Measurements from ENCODE around the gene KEL. TPM values are rescaled to one million over a fixed set of nuclear protein-coding genes. Genes with fewer than 3 reads are reported as not detected.

The KEL gene
- polyA plus RNA-seq, 2 donors = 0.61 to 1.7 TPM

- Histone ChIP-seq H3K36me3 (ENCODE audit: control insufficient read depth in 2 of 2, insufficient read depth in 2 of 2, low read length in 1 of 2) (no peaks in the 10 kb centered on the region), H3K9me3 (ENCODE audit: control insufficient read depth in 2 of 2, insufficient read depth in 1 of 2, low read depth in 1 of 2, low read length in 1 of 2) (no peaks in the 10 kb centered on the region), H3K4me1 (ENCODE audit: control insufficient read depth in 2 of 2, insufficient read depth in 2 of 2, low read length in 1 of 2) (no peaks in the 10 kb centered on the region), H3K27ac (ENCODE audit: low read depth in 2 of 2, low read length in 1 of 2) (no peak overlapping the region), H3K4me3 (ENCODE audit: low read depth in 1 of 2, low read length in 2 of 2) (no peak overlapping the region), H3K27me3 (ENCODE audit: control insufficient read depth in 1 of 2, insufficient read depth in 2 of 2, low read length in 2 of 2) (no peaks in the 10 kb centered on the region)
- 93% methylated on average over 2 of the region's 2 CpGs for WGBS, 2 donors
Measured at GRCh38 chr7:142918901-142919300, 43.3 kb downstream of the KEL start.

DNA sequence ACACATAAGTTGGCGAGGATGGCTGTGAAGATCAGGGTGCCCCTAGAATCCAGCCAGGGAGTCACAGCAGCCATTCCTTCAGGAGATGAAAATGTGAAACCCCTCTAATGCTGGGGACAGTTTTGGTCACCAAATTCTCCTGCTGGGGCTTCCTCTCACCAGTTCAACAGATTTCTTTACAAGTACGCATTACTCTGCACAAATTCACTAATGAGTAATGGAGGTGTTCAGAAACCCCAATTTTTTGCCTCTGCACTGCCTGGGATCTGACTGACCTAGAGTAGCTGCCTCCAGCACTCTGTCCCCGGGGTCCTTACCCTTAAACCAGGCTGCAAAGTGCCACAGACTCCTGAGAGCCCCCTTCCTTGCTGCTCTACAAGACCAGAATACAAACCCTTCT lies 44.7 kb downstream of the KEL start:
- H3K27ac ChIP-seq (ENCODE audit: low read depth in 2 of 2, low read length in 1 of 2) = no peak overlapping the region
- 78% methylated on average over 3 of the region's 3 CpGs for WGBS, 2 donors
- no peak overlapping the region for H3K4me3 ChIP-seq (ENCODE audit: low read depth in 1 of 2, low read length in 2 of 2)
- no peaks in the 10 kb centered on the region for H3K27me3 ChIP-seq (ENCODE audit: control insufficient read depth in 1 of 2, insufficient read depth in 2 of 2, low read length in 2 of 2)
- H3K9me3 ChIP-seq (ENCODE audit: control insufficient read depth in 2 of 2, insufficient read depth in 1 of 2, low read depth in 1 of 2, low read length in 1 of 2) = no peaks in the 10 kb centered on the region
- H3K36me3 ChIP-seq (ENCODE audit: control insufficient read depth in 2 of 2, insufficient read depth in 2 of 2, low read length in 1 of 2) = no peaks in the 10 kb centered on the region
- H3K4me1 ChIP-seq (ENCODE audit: control insufficient read depth in 2 of 2, insufficient read depth in 2 of 2, low read length in 1 of 2) = no peaks in the 10 kb centered on the region

DNA sequence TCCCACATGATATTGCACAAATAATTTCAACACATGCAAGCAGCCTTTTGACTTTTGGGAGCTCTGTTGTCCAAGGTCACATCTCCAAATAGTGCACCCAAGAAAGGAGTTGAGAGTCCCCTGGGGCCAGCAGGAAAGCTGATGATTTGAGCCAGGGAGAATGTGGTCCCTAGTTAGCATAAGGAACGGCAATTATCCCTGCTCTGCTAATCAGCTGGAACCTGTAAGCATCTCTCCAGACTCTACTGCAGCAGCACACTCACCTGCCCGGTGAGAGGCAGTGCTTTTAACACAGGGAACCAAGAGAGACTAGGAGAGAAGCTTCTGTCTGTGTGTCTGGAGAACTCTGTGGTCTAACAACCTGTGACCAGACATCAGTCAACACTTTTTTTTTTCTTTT lies 45.7 kb downstream of the KEL start:
- no peak overlapping the region for H3K4me3 ChIP-seq (ENCODE audit: low read depth in 1 of 2, low read length in 2 of 2)
- H3K9me3 ChIP-seq (ENCODE audit: control insufficient read depth in 2 of 2, insufficient read depth in 1 of 2, low read depth in 1 of 2, low read length in 1 of 2) = no peaks in the 10 kb centered on the region
- H3K27ac ChIP-seq (ENCODE audit: low read depth in 2 of 2, low read length in 1 of 2) = no peak overlapping the region
- no peaks in the 10 kb centered on the region for H3K4me1 ChIP-seq (ENCODE audit: control insufficient read depth in 2 of 2, insufficient read depth in 2 of 2, low read length in 1 of 2)
- H3K36me3 ChIP-seq (ENCODE audit: control insufficient read depth in 2 of 2, insufficient read depth in 2 of 2, low read length in 1 of 2) = no peaks in the 10 kb centered on the region
- H3K27me3 ChIP-seq (ENCODE audit: control insufficient read depth in 1 of 2, insufficient read depth in 2 of 2, low read length in 2 of 2) = no peaks in the 10 kb centered on the region
- WGBS, 2 donors = 55 to 65% methylated on average over 2 of the region's 2 CpGs

DNA sequence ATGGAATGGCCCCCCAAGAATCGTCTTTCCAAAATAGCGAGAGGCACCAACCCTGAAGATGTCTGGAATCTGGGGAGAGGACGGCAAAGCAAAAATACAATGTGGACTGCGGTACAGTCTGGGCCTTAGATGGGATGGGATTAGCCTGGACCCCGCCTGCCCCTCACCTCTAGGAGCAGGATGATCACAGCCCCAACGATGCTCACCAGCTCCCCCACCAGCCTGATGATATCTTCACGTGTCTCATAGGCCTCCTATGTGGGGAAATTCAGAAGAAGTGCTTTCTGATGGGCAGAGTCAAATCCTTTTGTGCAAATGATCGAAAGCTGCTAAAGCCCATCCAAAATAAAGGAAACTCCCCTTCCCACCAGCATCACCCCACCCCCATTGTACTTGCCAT lies 46.8 kb downstream of the KEL start:
- H3K36me3 ChIP-seq (ENCODE audit: control insufficient read depth in 2 of 2, insufficient read depth in 2 of 2, low read length in 1 of 2) = no peaks in the 10 kb centered on the region
- no peaks in the 10 kb centered on the region for H3K9me3 ChIP-seq (ENCODE audit: control insufficient read depth in 2 of 2, insufficient read depth in 1 of 2, low read depth in 1 of 2, low read length in 1 of 2)
- WGBS, 2 donors = 87% methylated on average over 8 of the region's 8 CpGs
- H3K27ac ChIP-seq (ENCODE audit: low read depth in 2 of 2, low read length in 1 of 2) = no peak overlapping the region
- H3K4me1 ChIP-seq (ENCODE audit: control insufficient read depth in 2 of 2, insufficient read depth in 2 of 2, low read length in 1 of 2) = no peaks in the 10 kb centered on the region
- H3K27me3 ChIP-seq (ENCODE audit: control insufficient read depth in 1 of 2, insufficient read depth in 2 of 2, low read length in 2 of 2) = no peaks in the 10 kb centered on the region
- H3K4me3 ChIP-seq (ENCODE audit: low read depth in 1 of 2, low read length in 2 of 2) = no peak overlapping the region

DNA sequence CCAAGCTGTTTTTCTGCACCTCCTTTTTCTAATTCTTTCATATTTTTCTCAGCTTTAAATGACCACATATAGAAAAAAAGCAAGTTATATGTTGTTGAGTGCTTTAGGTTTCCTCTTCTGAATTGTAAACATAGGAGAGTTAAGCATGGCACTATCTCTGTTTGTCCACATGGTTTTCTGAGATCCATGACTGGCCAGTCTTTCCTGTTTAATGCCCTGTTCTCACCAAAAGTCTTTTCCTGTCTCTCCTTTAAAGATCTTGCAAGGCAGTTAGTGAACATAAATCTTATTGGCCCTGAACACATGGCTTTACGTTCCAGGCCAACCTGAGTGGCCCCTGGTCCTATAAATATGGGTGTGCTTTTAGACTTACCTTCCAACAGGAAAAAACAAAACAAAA lies 48.0 kb downstream of the KEL start:
- H3K36me3 ChIP-seq (ENCODE audit: control insufficient read depth in 2 of 2, insufficient read depth in 2 of 2, low read length in 1 of 2) = no peaks in the 10 kb centered on the region
- peaks cover 0 to 4% of the 10 kb centered on the region in 2 donors for H3K4me1 ChIP-seq (ENCODE audit: control insufficient read depth in 2 of 2, insufficient read depth in 2 of 2, low read length in 1 of 2)
- no peaks in the 10 kb centered on the region for H3K9me3 ChIP-seq (ENCODE audit: control insufficient read depth in 2 of 2, insufficient read depth in 1 of 2, low read depth in 1 of 2, low read length in 1 of 2)
- H3K27me3 ChIP-seq (ENCODE audit: control insufficient read depth in 1 of 2, insufficient read depth in 2 of 2, low read length in 2 of 2) = no peaks in the 10 kb centered on the region
- no peak overlapping the region for H3K27ac ChIP-seq (ENCODE audit: low read depth in 2 of 2, low read length in 1 of 2)
- 51 to 60% methylated on average over 1 of the region's 1 CpG for WGBS, 2 donors
- no peak overlapping the region for H3K4me3 ChIP-seq (ENCODE audit: low read depth in 1 of 2, low read length in 2 of 2)

DNA sequence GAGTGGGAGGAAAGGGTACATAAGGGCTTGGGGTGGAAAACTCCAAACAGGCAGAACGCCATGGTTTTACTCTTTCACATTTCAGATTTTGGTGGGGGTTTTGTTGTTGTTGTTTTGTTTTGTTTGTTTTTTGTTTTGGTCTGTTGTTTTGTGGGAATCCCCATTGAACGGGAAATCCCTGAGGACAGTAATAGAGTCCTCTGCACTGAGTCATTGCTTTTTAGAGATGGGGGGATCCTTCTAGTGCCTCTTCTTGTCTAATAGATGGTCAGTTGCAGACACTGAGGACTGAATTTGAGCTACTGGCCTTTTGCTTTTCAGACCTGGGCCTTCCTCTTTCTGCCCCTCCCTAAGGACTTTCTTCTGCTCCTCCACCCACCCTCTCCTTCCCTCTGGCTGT lies 48.6 kb downstream of the KEL start:
- no peaks in the 10 kb centered on the region for H3K36me3 ChIP-seq (ENCODE audit: control insufficient read depth in 2 of 2, insufficient read depth in 2 of 2, low read length in 1 of 2)
- no peak overlapping the region for H3K27ac ChIP-seq (ENCODE audit: low read depth in 2 of 2, low read length in 1 of 2)
- 66 to 82% methylated on average over 2 of the region's 2 CpGs for WGBS, 2 donors
- H3K4me1 ChIP-seq (ENCODE audit: control insufficient read depth in 2 of 2, insufficient read depth in 2 of 2, low read length in 1 of 2) = peaks cover 0 to 4% of the 10 kb centered on the region in 2 donors
- no peaks in the 10 kb centered on the region for H3K9me3 ChIP-seq (ENCODE audit: control insufficient read depth in 2 of 2, insufficient read depth in 1 of 2, low read depth in 1 of 2, low read length in 1 of 2)
- H3K27me3 ChIP-seq (ENCODE audit: control insufficient read depth in 1 of 2, insufficient read depth in 2 of 2, low read length in 2 of 2) = no peaks in the 10 kb centered on the region
- no peak overlapping the region for H3K4me3 ChIP-seq (ENCODE audit: low read depth in 1 of 2, low read length in 2 of 2)

DNA sequence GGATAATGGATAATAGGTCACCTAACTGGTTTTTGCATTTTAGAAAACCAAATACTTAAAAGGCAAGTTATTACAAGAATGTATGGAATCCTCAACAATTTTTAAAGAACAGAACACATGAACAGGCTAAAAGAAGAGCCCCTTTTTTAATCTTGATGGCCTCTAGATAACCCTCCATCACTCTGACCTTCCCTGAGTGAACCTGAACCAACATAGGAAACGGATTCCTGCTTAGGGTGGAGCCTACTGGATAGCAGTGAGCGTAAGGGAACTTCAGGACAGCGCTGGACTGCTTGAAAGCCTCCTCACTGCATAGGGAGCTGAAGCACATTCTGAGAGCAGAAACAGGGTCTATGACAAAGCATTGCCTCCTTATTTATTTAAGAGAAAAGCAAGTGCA lies 49.1 kb downstream of the KEL start:
- H3K4me1 ChIP-seq (ENCODE audit: control insufficient read depth in 2 of 2, insufficient read depth in 2 of 2, low read length in 1 of 2) = peaks cover 0 to 4% of the 10 kb centered on the region in 2 donors
- 45 to 56% methylated on average over 3 of the region's 3 CpGs for WGBS, 2 donors
- H3K9me3 ChIP-seq (ENCODE audit: control insufficient read depth in 2 of 2, insufficient read depth in 1 of 2, low read depth in 1 of 2, low read length in 1 of 2) = no peaks in the 10 kb centered on the region
- no peaks in the 10 kb centered on the region for H3K27me3 ChIP-seq (ENCODE audit: control insufficient read depth in 1 of 2, insufficient read depth in 2 of 2, low read length in 2 of 2)
- H3K27ac ChIP-seq (ENCODE audit: low read depth in 2 of 2, low read length in 1 of 2) = no peak overlapping the region
- H3K36me3 ChIP-seq (ENCODE audit: control insufficient read depth in 2 of 2, insufficient read depth in 2 of 2, low read length in 1 of 2) = no peaks in the 10 kb centered on the region
- no peak overlapping the region for H3K4me3 ChIP-seq (ENCODE audit: low read depth in 1 of 2, low read length in 2 of 2)

DNA sequence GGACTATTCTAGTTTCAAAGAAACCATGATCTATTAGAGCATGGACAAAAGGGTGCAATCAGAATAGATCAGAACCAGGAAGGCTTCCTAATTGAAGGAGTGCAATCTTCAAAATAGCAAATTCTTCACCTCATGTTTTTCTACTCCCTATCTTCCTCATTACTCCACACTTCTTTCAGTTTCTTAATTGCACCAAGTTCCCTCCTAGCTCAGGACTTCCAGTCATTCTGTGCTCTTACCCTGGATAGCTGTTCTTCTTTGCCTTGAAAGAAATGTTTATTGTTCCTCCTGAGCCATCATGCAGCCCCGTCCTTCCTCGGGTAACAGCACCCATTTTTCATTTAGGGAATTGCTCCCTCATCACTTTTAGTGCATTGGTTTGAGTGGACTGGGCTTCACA lies 51.7 kb downstream of the KEL start:
- Histone ChIP-seq H3K4me3 (ENCODE audit: low read depth in 1 of 2, low read length in 2 of 2) (no peak overlapping the region), H3K27me3 (ENCODE audit: control insufficient read depth in 1 of 2, insufficient read depth in 2 of 2, low read length in 2 of 2) (no peaks in the 10 kb centered on the region), H3K36me3 (ENCODE audit: control insufficient read depth in 2 of 2, insufficient read depth in 2 of 2, low read length in 1 of 2) (no peaks in the 10 kb centered on the region), H3K9me3 (ENCODE audit: control insufficient read depth in 2 of 2, insufficient read depth in 1 of 2, low read depth in 1 of 2, low read length in 1 of 2) (no peaks in the 10 kb centered on the region), H3K27ac (ENCODE audit: low read depth in 2 of 2, low read length in 1 of 2) (no peak overlapping the region), H3K4me1 (ENCODE audit: control insufficient read depth in 2 of 2, insufficient read depth in 2 of 2, low read length in 1 of 2) (peaks cover 0 to 4% of the 10 kb centered on the region in 2 donors)
- WGBS, 2 donors = 66 to 72% methylated on average over 2 of the region's 2 CpGs

GRCh38 chr7:142910031-142910433 lies 52.1 kb downstream of the KEL start:
- Histone ChIP-seq H3K4me1 (ENCODE audit: control insufficient read depth in 2 of 2, insufficient read depth in 2 of 2, low read length in 1 of 2) (peaks cover 0 to 4% of the 10 kb centered on the region in 2 donors), H3K27ac (ENCODE audit: low read depth in 2 of 2, low read length in 1 of 2) (no peak overlapping the region), H3K27me3 (ENCODE audit: control insufficient read depth in 1 of 2, insufficient read depth in 2 of 2, low read length in 2 of 2) (no peaks in the 10 kb centered on the region), H3K9me3 (ENCODE audit: control insufficient read depth in 2 of 2, insufficient read depth in 1 of 2, low read depth in 1 of 2, low read length in 1 of 2) (no peaks in the 10 kb centered on the region), H3K4me3 (ENCODE audit: low read depth in 1 of 2, low read length in 2 of 2) (no peak overlapping the region), H3K36me3 (ENCODE audit: control insufficient read depth in 2 of 2, insufficient read depth in 2 of 2, low read length in 1 of 2) (no peaks in the 10 kb centered on the region)
- 34 to 35% methylated on average over 2 of the region's 2 CpGs for WGBS, 2 donors

DNA sequence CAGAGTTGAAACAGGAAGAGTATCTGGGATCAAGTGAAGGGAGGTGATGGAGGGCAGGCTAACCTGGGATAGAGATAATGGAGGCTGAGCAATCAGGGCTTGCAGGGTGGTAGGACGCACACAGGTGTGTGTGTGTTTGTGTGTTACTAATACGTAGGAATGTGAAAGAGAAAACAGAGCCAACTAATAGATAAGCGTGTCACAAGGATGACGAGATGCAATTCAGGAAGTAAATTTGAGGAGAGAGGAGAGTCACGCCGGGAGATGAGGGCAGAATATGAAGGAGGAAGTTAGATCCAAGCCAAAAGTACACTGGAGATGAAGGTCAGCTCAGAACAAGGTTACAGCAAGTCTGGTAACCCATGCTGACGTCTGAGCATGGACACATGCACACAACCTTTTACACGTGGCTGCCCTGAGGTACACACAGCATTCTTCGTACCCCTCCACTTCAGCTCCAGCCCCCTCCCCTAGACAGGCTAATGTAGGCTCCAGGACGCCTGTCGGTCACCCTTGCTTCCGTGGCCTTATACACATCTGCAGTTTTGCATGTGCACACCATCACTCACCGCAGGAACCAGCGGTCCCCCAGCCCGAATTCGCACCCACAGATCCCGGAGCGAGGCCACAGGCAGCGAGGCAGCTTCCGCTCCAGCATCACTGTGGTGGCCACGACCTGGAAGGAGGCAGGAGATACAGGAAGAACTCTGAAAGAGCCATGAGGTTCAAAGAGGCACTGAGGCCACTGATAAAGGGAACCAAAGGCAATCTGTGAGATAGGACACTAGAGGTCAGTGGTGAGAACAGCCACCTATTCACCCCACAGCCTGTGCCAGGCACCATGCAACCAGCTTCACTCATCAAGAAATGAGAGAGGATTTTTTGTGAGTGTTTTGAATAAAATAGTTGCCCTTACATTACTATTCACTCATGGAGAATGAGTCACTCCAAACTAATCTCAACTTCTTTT lies 53.0 kb downstream of the KEL start:
- Histone ChIP-seq H3K27me3 (ENCODE audit: control insufficient read depth in 1 of 2, insufficient read depth in 2 of 2, low read length in 2 of 2) (no peaks in the 10 kb centered on the region), H3K27ac (ENCODE audit: low read depth in 2 of 2, low read length in 1 of 2) (no peak overlapping the region), H3K4me3 (ENCODE audit: low read depth in 1 of 2, low read length in 2 of 2) (no peak overlapping the region), H3K36me3 (ENCODE audit: control insufficient read depth in 2 of 2, insufficient read depth in 2 of 2, low read length in 1 of 2) (no peaks in the 10 kb centered on the region), H3K4me1 (ENCODE audit: control insufficient read depth in 2 of 2, insufficient read depth in 2 of 2, low read length in 1 of 2) (peaks cover 0 to 4% of the 10 kb centered on the region in 2 donors), H3K9me3 (ENCODE audit: control insufficient read depth in 2 of 2, insufficient read depth in 1 of 2, low read depth in 1 of 2, low read length in 1 of 2) (no peaks in the 10 kb centered on the region)
- 64 to 80% methylated on average over 21 of the region's 21 CpGs for WGBS, 2 donors

Measured in esophagus (tissue), 2 donors.